ENCODE results near the gene TPMT.

Gene TPMT

DNA sequence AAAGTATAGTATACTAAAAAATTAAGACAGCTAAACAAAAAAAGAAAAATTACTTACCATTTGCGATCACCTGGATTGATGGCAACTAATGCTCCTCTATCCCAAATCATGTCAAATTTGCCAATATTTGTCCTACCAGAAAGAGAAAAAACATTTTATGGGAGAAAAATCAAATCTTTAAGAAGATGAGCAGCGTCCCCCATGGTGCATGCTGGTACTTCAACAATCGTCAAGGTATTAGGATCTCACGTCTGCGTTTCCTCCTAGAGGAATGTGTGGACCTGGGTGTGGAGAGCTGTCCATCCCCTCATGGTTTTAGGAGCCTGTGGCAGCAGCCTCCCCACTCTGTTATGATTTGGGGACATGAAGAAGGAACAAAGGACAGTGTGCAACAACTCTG lies 16.0 kb downstream of the TPMT start:
- H3K27ac ChIP-seq = no peak overlapping the region
- ChIA-PET CTCF (interaction anchor here (0.7 to 1.5 kb wide), 2 partner anchors 9 to 36 kb away, joined by 4 read pairs; no protein-coding TSS in a partner anchor), POLR2A (ENCODE audit: low non-redundant PET) (no interaction called here)
- TF ChIP-seq, protein P1, sequence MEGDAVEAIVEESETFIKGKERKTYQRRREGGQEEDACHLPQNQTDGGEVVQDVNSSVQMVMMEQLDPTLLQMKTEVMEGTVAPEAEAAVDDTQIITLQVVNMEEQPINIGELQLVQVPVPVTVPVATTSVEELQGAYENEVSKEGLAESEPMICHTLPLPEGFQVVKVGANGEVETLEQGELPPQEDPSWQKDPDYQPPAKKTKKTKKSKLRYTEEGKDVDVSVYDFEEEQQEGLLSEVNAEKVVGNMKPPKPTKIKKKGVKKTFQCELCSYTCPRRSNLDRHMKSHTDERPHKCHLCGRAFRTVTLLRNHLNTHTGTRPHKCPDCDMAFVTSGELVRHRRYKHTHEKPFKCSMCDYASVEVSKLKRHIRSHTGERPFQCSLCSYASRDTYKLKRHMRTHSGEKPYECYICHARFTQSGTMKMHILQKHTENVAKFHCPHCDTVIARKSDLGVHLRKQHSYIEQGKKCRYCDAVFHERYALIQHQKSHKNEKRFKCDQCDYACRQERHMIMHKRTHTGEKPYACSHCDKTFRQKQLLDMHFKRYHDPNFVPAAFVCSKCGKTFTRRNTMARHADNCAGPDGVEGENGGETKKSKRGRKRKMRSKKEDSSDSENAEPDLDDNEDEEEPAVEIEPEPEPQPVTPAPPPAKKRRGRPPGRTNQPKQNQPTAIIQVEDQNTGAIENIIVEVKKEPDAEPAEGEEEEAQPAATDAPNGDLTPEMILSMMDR (conservative IDR thresholded peaks at IDR 0.05; ENCODE audit: low read depth) = no peak
- DNase-seq (ENCODE audit: low spot score) = no peak

DNA sequence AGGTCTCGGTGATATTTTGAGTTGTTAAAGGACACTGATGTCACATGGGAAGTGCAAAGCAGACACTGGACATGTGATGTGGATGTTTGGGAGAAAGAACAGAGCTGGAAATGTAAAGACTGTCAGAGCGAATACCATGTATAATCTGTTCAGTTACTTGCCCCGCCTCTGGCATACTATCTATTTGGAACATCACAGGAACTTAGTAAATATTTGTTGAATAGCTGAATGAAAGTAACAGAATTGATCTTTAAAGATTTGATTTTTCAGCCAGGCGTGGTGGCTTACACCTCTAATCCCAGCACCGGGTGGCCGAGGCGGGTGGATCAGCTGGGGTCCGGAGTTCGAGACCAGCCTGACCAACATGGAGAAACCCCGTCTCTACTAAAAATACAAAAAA lies 18.6 kb downstream of the TPMT start:
- ChIA-PET POLR2A (ENCODE audit: low non-redundant PET) (no interaction called here), CTCF (interaction anchor here (1.0 kb wide), 1 partner anchor 9 kb away, joined by 6 read pairs; no protein-coding TSS in a partner anchor)
- TF ChIP-seq, protein P1 (conservative IDR thresholded peaks at IDR 0.05; ENCODE audit: low read depth) = no peak
- DNase-seq (ENCODE audit: low spot score) = no peak
- H3K27ac ChIP-seq = no peak overlapping the region

DNA sequence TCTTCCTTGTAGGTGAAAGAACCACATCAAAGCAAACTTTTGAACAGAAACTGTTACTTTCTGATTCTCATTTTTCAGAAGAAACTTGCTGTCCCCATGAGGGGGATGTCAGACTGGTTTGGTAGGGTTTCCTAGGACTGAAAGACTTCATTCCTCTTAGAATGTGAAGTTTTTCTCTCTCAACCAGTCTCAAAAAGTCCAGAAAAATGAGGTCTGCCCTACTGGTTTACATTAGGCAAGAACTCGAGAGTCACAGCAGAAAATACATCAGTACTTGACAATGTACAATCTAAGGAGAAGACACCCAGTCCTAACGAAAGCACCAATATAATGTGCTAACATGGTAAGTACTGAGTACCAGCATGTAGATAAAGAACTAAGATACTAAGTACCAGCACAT lies 19.7 kb downstream of the TPMT start:
- no peak overlapping the region for H3K27ac ChIP-seq
- TF ChIP-seq, protein P1 (conservative IDR thresholded peaks at IDR 0.05; ENCODE audit: low read depth) = no peak
- CTCF ChIA-PET = no interaction called here
- POLR2A ChIA-PET (ENCODE audit: low non-redundant PET) = no interaction called here
- DNase-seq (ENCODE audit: low spot score) = no peak

DNA sequence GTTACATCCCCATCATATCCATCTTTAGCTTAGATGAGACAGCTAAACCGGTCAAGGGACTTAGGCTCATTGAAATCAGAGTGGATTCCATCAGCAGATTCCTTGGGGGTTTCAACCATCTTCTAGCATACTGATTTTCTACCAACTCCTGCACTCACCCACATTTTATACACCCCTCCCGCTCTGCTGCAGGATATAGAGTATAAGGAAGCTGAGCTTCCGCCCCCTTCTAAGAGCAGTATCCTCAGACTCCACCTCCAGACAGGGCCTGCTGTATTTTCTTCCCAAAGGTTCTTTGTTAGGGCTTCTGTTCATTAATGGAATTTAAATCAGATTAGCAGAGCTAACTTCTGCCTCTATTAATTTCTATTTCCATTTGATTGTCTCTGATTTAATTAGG lies 22.5 kb downstream of the TPMT start:
- POLR2A ChIA-PET (ENCODE audit: low non-redundant PET) = no interaction called here
- CTCF ChIA-PET = no interaction called here
- no peak for DNase-seq (ENCODE audit: low spot score)
- H3K27ac ChIP-seq = no peak overlapping the region
- TF ChIP-seq, protein P1 (conservative IDR thresholded peaks at IDR 0.05; ENCODE audit: low read depth) = no peak

DNA sequence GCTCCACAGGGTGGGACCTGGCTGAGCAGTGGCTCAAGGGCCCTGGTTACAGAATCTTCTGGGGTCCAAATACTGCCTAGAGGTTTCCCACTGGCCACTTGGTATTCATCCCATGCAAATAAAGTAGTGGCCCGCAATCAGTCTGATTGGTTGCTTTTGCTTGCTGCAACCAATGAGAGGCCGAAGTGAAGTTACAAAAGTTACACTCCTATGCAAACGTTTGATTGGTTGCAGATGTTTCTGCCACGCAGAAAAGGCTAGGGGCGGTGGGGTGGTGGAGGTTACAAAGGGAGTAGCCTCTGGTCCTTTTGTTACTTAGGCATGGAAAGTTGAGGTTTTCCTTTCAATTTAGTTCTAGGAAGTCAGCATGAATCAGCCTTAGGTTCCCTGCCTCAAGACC lies 28.8 kb downstream of the TPMT start:
- TF ChIP-seq, protein P1 (conservative IDR thresholded peaks at IDR 0.05; ENCODE audit: low read depth) = no peak
- no peak for DNase-seq (ENCODE audit: low spot score)
- H3K27ac ChIP-seq = no peak overlapping the region
- CTCF ChIA-PET = no interaction called here
- POLR2A ChIA-PET (ENCODE audit: low non-redundant PET) = no interaction called here

DNA sequence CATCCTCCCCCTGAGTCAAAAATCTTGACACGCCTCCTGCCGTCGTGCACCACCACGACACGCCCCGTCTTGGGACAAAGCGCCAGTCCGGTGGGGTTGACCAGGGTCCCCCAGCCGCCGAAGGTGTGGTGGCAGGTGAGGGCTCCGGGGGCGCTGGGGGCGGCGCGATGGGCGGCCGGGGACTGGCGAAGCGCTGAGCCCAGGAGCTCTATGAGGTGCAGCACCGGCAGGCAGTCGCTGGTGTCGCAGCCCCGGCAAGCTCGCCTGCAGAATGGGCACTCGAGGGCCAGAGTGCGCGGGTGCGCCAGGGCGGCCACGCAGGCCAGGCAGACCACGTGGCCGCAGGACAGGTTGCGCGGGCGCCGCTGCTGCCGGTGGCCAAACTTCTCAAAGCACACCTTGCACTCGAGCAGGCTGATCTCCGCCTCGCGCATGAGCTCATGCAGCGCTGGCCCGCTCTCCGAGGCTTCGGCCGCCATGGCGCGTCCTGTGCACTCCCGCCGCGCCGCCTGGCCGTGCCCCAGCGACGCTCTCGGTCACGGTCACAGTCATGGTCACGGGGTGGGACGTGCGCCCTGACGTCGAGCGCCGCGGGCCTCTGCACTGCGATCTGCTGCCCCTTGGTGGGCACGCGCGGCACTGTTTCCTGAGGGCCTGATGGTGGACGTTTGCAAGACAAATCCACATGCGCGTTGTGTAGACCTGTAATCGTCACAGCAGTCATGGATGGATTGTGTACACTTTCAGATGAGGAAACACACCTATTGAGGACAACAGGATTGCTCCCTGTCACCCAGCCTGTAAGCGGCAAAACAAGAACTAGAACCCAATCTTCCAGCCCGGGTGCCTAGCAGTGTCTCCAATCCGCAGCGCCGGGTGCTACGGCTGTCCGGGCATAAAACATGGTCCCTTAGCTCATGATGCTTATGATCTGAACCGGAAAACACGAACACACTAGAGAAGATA lies 32.5 kb downstream of the TPMT start, which contains the start of gene NHLRC1:
Gene NHLRC1, minus strand, starts transcription at position 550 of the 966 bp plus-strand sequence. Its CDS starts 71 bp downstream, at position 479.
- peak; percentile 80 for DNase-seq (ENCODE audit: low spot score)
- H3K27ac ChIP-seq = peak within 1 kb of the TSS; percentile 50
- ChIA-PET CTCF (interaction anchor here (0.5 to 1.1 kb wide), 6 partner anchors 22 to 1949 kb away, joined by 3 to 9 read pairs (median 3); no protein-coding TSS in a partner anchor), POLR2A (ENCODE audit: low non-redundant PET) (interaction anchor here (0.5 to 1.0 kb wide), 3 partner anchors 136 to 289 kb away, joined by 3 to 6 read pairs (median 5); partner anchors contain the start of gene KIF13A)
- TF ChIP-seq, protein P1 (conservative IDR thresholded peaks at IDR 0.05; ENCODE audit: low read depth) = peak; percentile 92

Data from RWPE1 (cell line).